Gastroesophageal sphincter (tissue), 4 donors: ENCODE results near the gene MORN4. TPM values are rescaled to one million over a fixed set of nuclear protein-coding genes. Genes with fewer than 3 reads are reported as not detected.
A peak's percentile ranks its signal among the peaks of the same experiment; 100 is the strongest.
"Not testable (repeated sequence)": the region's sequence is repeated elsewhere in the genome, so short reads cannot be mapped to it uniquely, and the experiment has no call there.

Source experiments
- ATAC-seq: fragments of 150-250 bp; one replicate; pipeline ENCODE4 v1.9.1; 2016; ENCODE audit warnings: mild to moderate bottlenecking, moderate library complexity
- H3K27ac ChIP-seq, 4 donors: fragments of 200-600 bp; sonication (generic) in 3 of 4; 1 replicate in 3 of 4; 2 replicates in 1 of 4; pipeline ENCODE4 v1.5.1; 2016 to 2019
- H3K27me3 ChIP-seq: fragments of 200-600 bp; sonication (generic); one replicate; pipeline ENCODE4 v1.5.1; 2019
- H3K36me3 ChIP-seq, 2 donors: fragments of 200-600 bp; sonication (generic); one replicate each; pipeline ENCODE4 v1.5.1; 2019; ENCODE audit warnings: control low read depth in 1 of 2
- H3K4me1 ChIP-seq, 3 donors: fragments of 200-600 bp; sonication (generic); 1 replicate in 2 of 3; 2 replicates in 1 of 3; pipeline ENCODE4 v1.5.1; 2016 to 2019; ENCODE audit warnings: control low read depth in 2 of 3
- H3K4me3 ChIP-seq, 2 donors: fragments of 200-600 bp; sonication (generic); one replicate each; pipeline ENCODE4 v1.5.1; 2019; ENCODE audit warnings: mild to moderate bottlenecking in 1 of 2, moderate library complexity in 1 of 2
- H3K9me3 ChIP-seq, 3 donors: fragments of 200-600 bp; sonication (generic); one replicate each; pipeline ENCODE4 v1.5.1; 2017 to 2019; ENCODE audit warnings: control low read depth in 2 of 3
- EP300 ChIP-seq: sonication (generic); formaldehyde crosslinking; IDR thresholded peaks from one replicate; pipeline ENCODE4 v1.6.1; 2017; ENCODE audit warnings: antibody characterized with exemption, mild to moderate bottlenecking
- POLR2A ChIP-seq, 2 donors: fragments of 450-650 bp; IDR thresholded peaks; one replicate each; pipeline ENCODE4 v1.6.1; 2017; ENCODE audit warnings: antibody characterized with exemption in 2 of 2, mild to moderate bottlenecking in 2 of 2, moderate library complexity in 1 of 2
- POLR2AphosphoS5 ChIP-seq: sonication (generic); formaldehyde crosslinking; IDR thresholded peaks from one replicate; pipeline ENCODE4 v1.6.1; 2017; ENCODE audit warnings: antibody characterized with exemption
- WGBS, 2 donors: methylation state at CpG; one replicate each; pipeline ENCODE4 v1.1.5; 2018; ENCODE audit warnings: low coverage in 1 of 2; 5-methylcytosine and 5-hydroxymethylcytosine counted together
- total RNA-seq, 4 donors: library from RNA; depleted of rRNA; stranded (reverse); fragments of >200 nt; gene quantifications; one replicate each; pipeline ENCODE4 v1.1.0, GENCODE V29; 2016
- TF ChIP-seq, protein P1 (sequence below), 4 experiments: fragments of 200-600 bp in 2 of 4; fragments of 450-650 bp in 2 of 4; sonication (generic) in 1 of 4; IDR thresholded peaks; one replicate each; pipeline ENCODE4 v1.5.1; 2017 to 2019; ENCODE audit warnings: antibody characterized with exemption in 4 of 4, mild to moderate bottlenecking in 2 of 4, moderate library complexity in 2 of 4

MORN4 gene
- total RNA-seq, 4 donors from 2014 or later, result 1.2 to 10.3 (median 2.9) TPM

GRCh38 chr10:97578171-97578844, 55.0 kb downstream of the MORN4 start:
- WGBS, 2 donors, result 60 to 68% methylated on average over 3 to 9 of the region's 40 CpGs
- TF ChIP-seq, protein P1, sequence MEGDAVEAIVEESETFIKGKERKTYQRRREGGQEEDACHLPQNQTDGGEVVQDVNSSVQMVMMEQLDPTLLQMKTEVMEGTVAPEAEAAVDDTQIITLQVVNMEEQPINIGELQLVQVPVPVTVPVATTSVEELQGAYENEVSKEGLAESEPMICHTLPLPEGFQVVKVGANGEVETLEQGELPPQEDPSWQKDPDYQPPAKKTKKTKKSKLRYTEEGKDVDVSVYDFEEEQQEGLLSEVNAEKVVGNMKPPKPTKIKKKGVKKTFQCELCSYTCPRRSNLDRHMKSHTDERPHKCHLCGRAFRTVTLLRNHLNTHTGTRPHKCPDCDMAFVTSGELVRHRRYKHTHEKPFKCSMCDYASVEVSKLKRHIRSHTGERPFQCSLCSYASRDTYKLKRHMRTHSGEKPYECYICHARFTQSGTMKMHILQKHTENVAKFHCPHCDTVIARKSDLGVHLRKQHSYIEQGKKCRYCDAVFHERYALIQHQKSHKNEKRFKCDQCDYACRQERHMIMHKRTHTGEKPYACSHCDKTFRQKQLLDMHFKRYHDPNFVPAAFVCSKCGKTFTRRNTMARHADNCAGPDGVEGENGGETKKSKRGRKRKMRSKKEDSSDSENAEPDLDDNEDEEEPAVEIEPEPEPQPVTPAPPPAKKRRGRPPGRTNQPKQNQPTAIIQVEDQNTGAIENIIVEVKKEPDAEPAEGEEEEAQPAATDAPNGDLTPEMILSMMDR (IDR thresholded peaks at IDR 0.05), result no peak
- no peak for TF ChIP-seq POLR2A (IDR thresholded peaks at IDR 0.05)
- no peak for TF ChIP-seq EP300
- no peak for TF ChIP-seq POLR2AphosphoS5
- H3K27me3 ChIP-seq, result no peaks in the 10 kb centered on the region
- H3K9me3 ChIP-seq, result no peaks in the 10 kb centered on the region
- peak overlapping the region in 1 of 2 donors; percentile 13 for H3K4me3 ChIP-seq
- no peak overlapping the region for H3K27ac ChIP-seq
- peaks cover 0 to 11% (median 0%) of the 10 kb centered on the region in 3 donors for H3K4me1 ChIP-seq
- ATAC-seq, result no peak
- H3K36me3 ChIP-seq, result no peaks in the 10 kb centered on the region

DNA sequence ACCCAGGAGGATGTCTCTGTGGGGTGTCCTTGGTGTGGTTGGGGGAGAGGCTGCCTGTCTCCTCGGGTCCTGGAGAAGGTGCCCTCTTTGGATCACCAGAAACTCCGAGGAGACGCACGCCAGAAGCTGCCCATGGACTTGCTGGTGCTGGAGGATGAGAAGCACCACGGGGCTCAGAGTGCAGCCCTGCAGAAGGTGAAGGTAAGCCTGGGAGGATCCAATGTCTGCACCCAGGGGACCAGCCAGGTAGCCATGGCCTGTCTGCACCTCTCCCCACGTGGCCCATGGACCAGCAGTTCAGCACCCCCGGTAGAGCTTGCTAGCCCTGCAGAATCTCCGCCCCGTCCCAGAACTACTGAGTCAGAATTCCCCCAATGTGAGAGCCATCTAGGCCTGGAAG, 55.6 kb downstream of the MORN4 start:
- peaks cover 0 to 13% (median 2%) of the 10 kb centered on the region in 3 donors for H3K4me1 ChIP-seq
- TF ChIP-seq POLR2AphosphoS5, result no peak
- no peak for TF ChIP-seq POLR2A (IDR thresholded peaks at IDR 0.05)
- no peak for TF ChIP-seq EP300
- TF ChIP-seq, protein P1 (IDR thresholded peaks at IDR 0.05), result no peak
- no peaks in the 10 kb centered on the region for H3K27me3 ChIP-seq
- H3K9me3 ChIP-seq, result no peaks in the 10 kb centered on the region
- no peak overlapping the region for H3K27ac ChIP-seq
- ATAC-seq, result no peak
- H3K4me3 ChIP-seq, result no peak overlapping the region
- WGBS, 2 donors, result no CpG with 5 or more reads among the region's 9 CpGs
- H3K36me3 ChIP-seq, result no peaks in the 10 kb centered on the region

GRCh38 chr10:97576487-97576886, 56.8 kb downstream of the MORN4 start:
- H3K9me3 ChIP-seq, H3K27me3 ChIP-seq, H3K4me3 ChIP-seq, ATAC-seq, H3K36me3 ChIP-seq: not testable (repeated sequence)
- Histone ChIP-seq H3K27ac (peak overlapping the region in 2 of 4 donors; percentile 3 to 88), H3K4me1 (peaks cover 0 to 24% (median 8%) of the 10 kb centered on the region in 3 donors)
- WGBS, 2 donors, result 27 to 33% methylated on average over 3 of the region's 5 CpGs

DNA sequence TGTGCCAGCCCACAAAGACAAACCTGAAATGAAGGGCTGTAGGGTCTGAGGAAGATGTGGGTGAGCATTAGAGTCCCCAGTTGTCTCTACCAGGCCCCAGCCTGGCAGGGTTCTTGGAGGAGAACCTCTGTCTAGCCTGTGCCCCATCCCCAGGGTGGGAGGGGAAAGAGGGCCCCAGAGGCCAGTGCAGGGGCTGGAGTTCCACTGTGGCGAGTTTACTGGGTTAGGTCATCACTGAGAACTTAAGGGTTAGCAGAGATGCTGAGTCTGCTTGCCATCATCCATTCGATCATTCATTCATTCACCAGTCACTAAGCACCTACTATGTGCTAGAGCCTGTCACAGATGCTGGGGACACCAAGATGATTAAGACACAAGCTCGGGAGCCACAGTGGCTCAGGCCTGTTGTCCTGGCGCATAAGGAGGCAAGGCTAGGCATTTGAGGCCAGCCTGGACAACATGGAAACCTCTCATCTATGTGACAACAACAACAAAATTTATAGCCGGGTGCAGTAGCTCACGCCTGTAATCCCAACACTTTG, 58.1 kb downstream of the MORN4 start:
- TF ChIP-seq POLR2A (IDR thresholded peaks at IDR 0.05) (no peak), EP300 (no peak), POLR2AphosphoS5 (no peak)
- TF ChIP-seq, protein P1 (IDR thresholded peaks at IDR 0.05), result no peak
- no peaks in the 10 kb centered on the region for H3K27me3 ChIP-seq
- H3K27ac ChIP-seq, result peak overlapping the region in 3 of 4 donors; percentile 62 to 88 (median 81)
- H3K4me3 ChIP-seq, result no peak overlapping the region
- no peaks in the 10 kb centered on the region for H3K9me3 ChIP-seq
- WGBS, 2 donors, result 92 to 97% methylated on average over 2 to 4 of the region's 6 CpGs
- no peak for ATAC-seq
- H3K36me3 ChIP-seq, result peaks cover 0 to 17% of the 10 kb centered on the region in 2 donors
- peaks cover 0 to 24% (median 8%) of the 10 kb centered on the region in 3 donors for H3K4me1 ChIP-seq

DNA sequence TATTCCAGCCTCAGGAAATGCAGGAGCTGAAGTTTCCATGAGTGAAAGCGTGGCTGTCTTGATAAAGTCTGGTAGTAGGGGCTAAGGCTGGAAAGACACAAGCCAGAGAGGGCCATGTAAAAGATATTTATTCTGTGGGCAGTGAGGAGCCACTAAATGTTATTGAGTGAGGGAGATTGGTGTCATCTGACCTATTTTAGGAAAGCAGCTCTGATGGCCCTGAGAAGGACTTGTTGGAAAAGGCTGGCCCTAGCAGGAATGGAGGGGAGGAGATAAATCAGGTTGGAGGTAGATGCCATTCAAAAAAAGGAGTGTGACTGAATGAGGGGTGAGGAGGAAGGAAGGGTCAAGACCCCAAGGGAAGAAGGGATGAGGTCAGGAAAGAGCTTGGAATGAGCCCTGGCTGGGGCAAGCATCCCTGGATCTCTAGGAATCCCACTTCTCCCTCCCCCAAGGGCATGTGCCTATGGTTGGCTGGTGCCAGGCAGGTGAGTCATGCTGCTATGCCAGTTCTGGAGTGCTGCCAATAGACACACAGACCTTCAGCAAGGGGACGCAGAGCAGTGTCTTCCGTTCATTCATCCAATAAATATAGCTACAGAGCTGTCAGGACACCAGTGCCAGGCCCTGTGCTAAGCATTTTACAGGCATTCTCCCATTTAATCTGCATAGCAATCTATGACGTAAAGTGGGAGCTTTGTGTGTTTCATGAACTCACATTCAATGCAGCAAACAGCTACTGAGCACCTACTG, 58.8 kb downstream of the MORN4 start:
- WGBS, 2 donors, result 8 to 19% methylated on average over 2 to 3 of the region's 4 CpGs
- Histone ChIP-seq H3K36me3 (peaks cover 0 to 23% of the 10 kb centered on the region in 2 donors), H3K27me3 (no peaks in the 10 kb centered on the region), H3K9me3 (no peaks in the 10 kb centered on the region), H3K4me1 (peaks cover 0 to 24% (median 8%) of the 10 kb centered on the region in 3 donors), H3K4me3 (no peak overlapping the region), H3K27ac (peak overlapping the region in 3 of 4 donors; percentile 62 to 88 (median 81))
- ATAC-seq, result peak; percentile 88
- TF ChIP-seq EP300 (no peak), POLR2AphosphoS5 (peak; percentile 85)
